ENCODE results near the gene PAFAH2.

- TF ChIP-seq CTCF (IDR thresholded peaks at IDR 0.05) (no peak), POLR2A (IDR thresholded peaks at IDR 0.05) (no peak)
These were observed 13.0 kb upstream of the PAFAH2 start for GRCh38 chr1:26010825-26011224.

Data from Peyer's patch (tissue), 4 donors.